Ovary (tissue), 9 donors: ENCODE data around the gene SLC7A5. TPM values are rescaled to one million over a fixed set of nuclear protein-coding genes. Genes with fewer than 3 reads are reported as not detected.
A peak's percentile ranks its signal among the peaks of the same experiment; 100 is the strongest.
"Not testable (repeated sequence)": the region's sequence is repeated elsewhere in the genome, so short reads cannot be mapped to it uniquely, and the experiment has no call there.

Experiments
- DNase-seq, 5 donors: peaks; one replicate each; pipeline ENCODE4 v3.0.0-alpha.2; 2019 to 2020
- H3K27ac ChIP-seq, 2 donors: fragments of 200-600 bp; one replicate each; pipeline versions ENCODE4 v1.5.1 to v1.8.0; 2019 to 2022
- H3K27me3 ChIP-seq: fragments of 200-600 bp; one replicate; pipeline ENCODE4 v1.8.0; 2022
- H3K36me3 ChIP-seq: fragments of 200-600 bp; sonication (generic); one replicate; pipeline ENCODE4 v1.5.1; 2019
- H3K4me1 ChIP-seq: one replicate; pipeline ENCODE4 v1.8.1; 2013; ENCODE audit warnings: mild to moderate bottlenecking, moderate library complexity; ENCODE audit not compliant: insufficient read depth
- H3K4me3 ChIP-seq: fragments of 200-600 bp; sonication (generic); one replicate; pipeline ENCODE4 v1.5.1; 2017
- H3K9me3 ChIP-seq, 2 donors: fragments of 200-600 bp in 1 of 2; sonication (generic) in 1 of 2; one replicate each; pipeline versions ENCODE4 v1.5.1 to v1.8.1; 2013 to 2019; ENCODE audit warnings: mild to moderate bottlenecking in 1 of 2, moderate library complexity in 1 of 2
- EP300 ChIP-seq: sonication (generic); formaldehyde crosslinking; IDR thresholded peaks from one replicate; pipeline ENCODE4 v1.6.1; 2017; ENCODE audit warnings: antibody characterized with exemption
- POLR2A ChIP-seq: fragments of 450-650 bp; IDR thresholded peaks from one replicate; pipeline ENCODE4 v1.6.1; 2017; ENCODE audit warnings: antibody characterized with exemption, mild to moderate bottlenecking, moderate library complexity
- WGBS, 3 donors: extraction: QIAGEN DNeasy Blood & Tissue Kit in 1 of 3; methylation state at CpG; one replicate each; pipeline versions ENCODE4 v1.1.5 to v1.1.7; 2013 to 2017; 5-methylcytosine and 5-hydroxymethylcytosine counted together
- intact Hi-C, 4 donors: fragments of 100-400 bp; cut with DNase I; formaldehyde crosslinking; loops; one replicate each; pipeline versions ENCODE4 v1.11.0 to v1.15.1; 2022 to 2023
- polyA plus RNA-seq, 2 donors: library from polyadenylated mRNA; stranded (reverse); fragments of 200-250 nt in 1 of 2; fragments of 350-450 nt in 1 of 2; fragmentation: Illumina TruSeq in 1 of 2; extraction: RNeasy Lipid Tissue Mini Kit (QIAGEN cat#74804) in 1 of 2; gene quantifications; one replicate each; pipeline ENCODE4 v1.2.3, GENCODE V29; 2013 to 2014
- total RNA-seq, 7 donors: library from RNA; depleted of rRNA in 2 of 7; stranded (reverse); fragments of >200 nt in 2 of 7; fragmentation: NEBNext Ultra II Directional in 3 of 7; extraction: Animal tissue kit (Norgen Biotek cat#: 25700) in 3 of 7; gene quantifications; one replicate each; pipeline versions ENCODE4 v1.1.0 to v1.2.4, GENCODE V29; 2016 to 2023
- TF ChIP-seq, protein P1 (sequence below), 3 donors: fragments of 450-650 bp in 2 of 3; fragments of 200-600 bp in 1 of 3; IDR thresholded peaks; one replicate each; pipeline versions ENCODE4 v1.5.1 to v1.8.0; 2016 to 2022; ENCODE audit warnings: antibody characterized with exemption in 3 of 3, mild to moderate bottlenecking in 1 of 3
- donor health status: DM: no; HTN: no; CAD: no; lungs with moderate emphysema.
- donor health status: DM: no; HTN: no; CAD: no.
- donor health status: Bipolar disorder and iron deficiency.
- donor health status: DM: yes; HTN: yes; CAD: no.
- donor health status: DM: no; HTN: no; CAD: no.
- donor health status: DM: yes; HTN: yes; CAD: no.

SLC7A5 gene
- total and polyA plus RNA-seq, 9 donors = 3.1 to 64.3 (median 9.2) TPM

DNA sequence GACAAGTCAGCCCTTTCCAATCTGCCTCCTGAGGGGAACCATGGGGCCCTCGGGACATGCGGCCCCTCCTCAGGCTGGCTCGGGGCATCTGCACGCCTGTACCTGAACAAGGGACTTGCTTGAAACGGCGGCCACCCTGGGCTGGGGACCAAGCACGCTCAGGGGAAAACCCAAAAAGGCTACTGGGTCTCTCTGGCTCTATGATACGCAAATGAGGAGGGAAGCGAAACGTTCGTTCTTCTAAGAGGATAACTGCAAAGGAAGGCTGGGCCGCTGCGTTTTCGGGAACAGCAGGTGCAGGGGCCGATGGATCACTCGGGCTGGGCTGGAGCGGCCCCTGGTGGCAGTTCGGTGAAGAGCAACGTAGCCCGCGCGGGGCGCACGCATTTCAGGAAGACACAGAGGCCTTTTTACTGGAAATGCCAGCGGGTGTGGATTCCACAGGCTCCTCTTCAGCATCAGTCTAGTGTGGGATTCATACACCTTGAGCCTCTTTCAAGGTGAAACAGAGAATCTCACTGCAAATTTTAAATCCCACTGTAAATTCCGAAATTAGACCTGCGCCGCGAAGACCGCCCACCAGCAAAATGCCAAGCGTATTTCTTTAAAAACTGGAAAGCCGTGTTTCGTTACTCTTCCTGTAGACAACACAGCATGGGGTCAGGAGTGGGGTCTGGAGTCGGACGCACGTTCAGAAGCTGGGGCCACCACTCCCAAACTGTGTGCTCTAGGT is 40.1 kb upstream of the SLC7A5 start:
- not testable (repeated sequence) for H3K27ac ChIP-seq, H3K36me3 ChIP-seq, H3K9me3 ChIP-seq, H3K4me3 ChIP-seq, H3K4me1 ChIP-seq, H3K27me3 ChIP-seq
- TF ChIP-seq, protein P1, sequence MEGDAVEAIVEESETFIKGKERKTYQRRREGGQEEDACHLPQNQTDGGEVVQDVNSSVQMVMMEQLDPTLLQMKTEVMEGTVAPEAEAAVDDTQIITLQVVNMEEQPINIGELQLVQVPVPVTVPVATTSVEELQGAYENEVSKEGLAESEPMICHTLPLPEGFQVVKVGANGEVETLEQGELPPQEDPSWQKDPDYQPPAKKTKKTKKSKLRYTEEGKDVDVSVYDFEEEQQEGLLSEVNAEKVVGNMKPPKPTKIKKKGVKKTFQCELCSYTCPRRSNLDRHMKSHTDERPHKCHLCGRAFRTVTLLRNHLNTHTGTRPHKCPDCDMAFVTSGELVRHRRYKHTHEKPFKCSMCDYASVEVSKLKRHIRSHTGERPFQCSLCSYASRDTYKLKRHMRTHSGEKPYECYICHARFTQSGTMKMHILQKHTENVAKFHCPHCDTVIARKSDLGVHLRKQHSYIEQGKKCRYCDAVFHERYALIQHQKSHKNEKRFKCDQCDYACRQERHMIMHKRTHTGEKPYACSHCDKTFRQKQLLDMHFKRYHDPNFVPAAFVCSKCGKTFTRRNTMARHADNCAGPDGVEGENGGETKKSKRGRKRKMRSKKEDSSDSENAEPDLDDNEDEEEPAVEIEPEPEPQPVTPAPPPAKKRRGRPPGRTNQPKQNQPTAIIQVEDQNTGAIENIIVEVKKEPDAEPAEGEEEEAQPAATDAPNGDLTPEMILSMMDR (IDR thresholded peaks at IDR 0.05) = peak; percentile 64 to 77 (median 66)
- peak; percentile 57 to 84 (median 71) for DNase-seq
- intact Hi-C loops = loop anchor here in 1 of 4 donors (5.0 kb wide), 1 partner anchor 57 kb away; no protein-coding TSS in a partner anchor
- WGBS, 3 donors = 26 to 31% (median 30%) methylated on average over 35 to 36 of the region's 36 CpGs

DNA sequence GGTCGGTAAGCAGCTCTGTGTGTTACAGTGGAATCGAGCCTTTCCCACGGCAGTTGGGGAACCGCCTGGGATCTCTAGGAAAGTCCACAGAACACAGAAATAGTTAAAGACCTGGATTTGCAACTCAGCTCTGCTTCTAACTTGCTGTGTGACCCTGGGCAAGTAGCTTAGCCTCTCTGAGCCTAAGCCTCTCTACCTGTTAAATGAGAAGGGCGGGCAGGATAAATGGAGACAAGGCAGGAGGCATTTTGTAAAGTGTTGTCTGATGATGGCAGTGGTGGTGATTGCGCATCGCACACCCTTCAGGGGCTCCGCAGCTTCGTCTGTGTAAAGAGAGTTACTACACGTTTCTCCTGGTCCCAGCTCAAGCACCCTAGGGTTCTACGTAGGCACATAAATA is 38.8 kb upstream of the SLC7A5 start:
- WGBS, 3 donors = 85 to 88% (median 88%) methylated on average over 11 of the region's 11 CpGs
- H3K36me3 ChIP-seq, H3K27me3 ChIP-seq, H3K4me3 ChIP-seq, H3K9me3 ChIP-seq, H3K4me1 ChIP-seq, H3K27ac ChIP-seq, DNase-seq: not testable (repeated sequence)
- intact Hi-C loops = loop anchor here in 1 of 4 donors (5.0 kb wide), 1 partner anchor 56 kb away; no protein-coding TSS in a partner anchor

DNA sequence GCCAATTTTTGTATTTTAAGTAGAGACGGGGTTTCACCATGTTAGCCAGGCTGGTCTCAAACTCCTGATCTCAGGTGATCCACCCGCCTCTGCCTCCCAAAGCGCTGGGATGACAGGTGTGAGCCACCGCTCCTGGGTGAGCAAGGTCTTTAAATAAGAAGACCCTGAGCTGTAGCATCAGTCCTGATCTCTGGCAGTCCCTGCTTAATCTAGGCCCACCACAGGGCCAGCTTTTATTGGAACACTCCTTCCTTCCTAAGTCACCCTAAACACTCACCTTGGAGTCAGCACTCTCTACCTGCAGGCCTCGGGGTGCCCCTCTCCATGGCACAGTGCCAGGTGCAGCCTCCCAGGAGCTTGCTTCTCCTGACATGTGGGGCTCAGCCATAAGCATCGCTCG is 36.2 kb upstream of the SLC7A5 start:
- H3K4me3 ChIP-seq, H3K36me3 ChIP-seq, DNase-seq, H3K27me3 ChIP-seq, H3K27ac ChIP-seq, H3K4me1 ChIP-seq, H3K9me3 ChIP-seq: not testable (repeated sequence)
- intact Hi-C loops = loop anchor here in 1 of 4 donors (5.0 kb wide), 1 partner anchor 53 kb away; no protein-coding TSS in a partner anchor
- WGBS, 3 donors = 88 to 93% (median 90%) methylated on average over 7 of the region's 7 CpGs

DNA sequence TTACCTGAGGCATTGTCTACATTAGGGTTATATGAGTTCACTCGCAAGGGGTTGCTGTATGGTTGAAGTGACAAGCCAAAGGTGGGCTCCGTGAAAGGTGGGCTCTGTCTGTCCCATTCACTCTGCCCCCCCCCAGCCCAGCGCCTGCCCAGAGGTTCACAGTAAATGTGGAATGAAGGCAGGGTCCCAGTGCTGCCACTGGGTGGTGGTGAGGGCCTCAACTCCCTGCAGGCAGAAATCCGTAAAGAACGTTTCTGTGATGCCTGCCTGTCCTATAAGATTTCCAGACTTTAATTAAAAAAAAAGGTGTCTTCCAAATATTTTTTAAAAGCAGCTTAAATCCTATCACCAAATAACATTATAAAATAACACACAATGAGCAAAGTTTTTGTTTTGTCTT is 35.7 kb upstream of the SLC7A5 start:
- H3K36me3 ChIP-seq, H3K27ac ChIP-seq, H3K27me3 ChIP-seq, H3K4me1 ChIP-seq, H3K4me3 ChIP-seq, DNase-seq, H3K9me3 ChIP-seq: not testable (repeated sequence)
- intact Hi-C loops = loop anchor here in 1 of 4 donors (5.0 kb wide), 2 partner anchors 53 to 1577 kb away; no protein-coding TSS in a partner anchor
- 78 to 80% (median 79%) methylated on average over 5 of the region's 5 CpGs for WGBS, 3 donors

DNA sequence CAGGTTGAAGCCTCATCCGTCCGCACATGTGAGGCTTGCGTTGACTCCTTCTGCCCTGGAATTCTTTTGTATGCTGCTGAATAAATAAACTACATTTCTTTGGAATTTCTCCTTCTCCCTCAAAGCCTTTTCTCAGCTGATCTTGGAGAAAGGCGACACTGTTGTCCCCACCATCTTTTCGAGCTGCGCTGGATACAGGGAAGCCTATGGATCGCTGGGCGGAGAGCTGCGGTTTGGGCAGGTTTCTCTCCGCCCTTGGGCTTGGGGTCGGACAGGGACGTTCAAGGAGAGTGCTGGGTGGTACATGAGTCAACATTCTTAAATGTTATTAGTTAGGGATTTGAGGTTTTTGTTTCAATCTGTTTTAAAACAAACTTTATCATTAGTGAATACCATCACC is 31.2 kb upstream of the SLC7A5 start:
- H3K27me3 ChIP-seq, H3K9me3 ChIP-seq, H3K27ac ChIP-seq, H3K4me3 ChIP-seq, H3K4me1 ChIP-seq, H3K36me3 ChIP-seq, DNase-seq: not testable (repeated sequence)
- WGBS, 3 donors = 62 to 67% (median 62%) methylated on average over 12 of the region's 12 CpGs
- intact Hi-C loops = loop anchor here in 1 of 4 donors (5.0 kb wide), 1 partner anchor 1582 kb away; no protein-coding TSS in a partner anchor

DNA sequence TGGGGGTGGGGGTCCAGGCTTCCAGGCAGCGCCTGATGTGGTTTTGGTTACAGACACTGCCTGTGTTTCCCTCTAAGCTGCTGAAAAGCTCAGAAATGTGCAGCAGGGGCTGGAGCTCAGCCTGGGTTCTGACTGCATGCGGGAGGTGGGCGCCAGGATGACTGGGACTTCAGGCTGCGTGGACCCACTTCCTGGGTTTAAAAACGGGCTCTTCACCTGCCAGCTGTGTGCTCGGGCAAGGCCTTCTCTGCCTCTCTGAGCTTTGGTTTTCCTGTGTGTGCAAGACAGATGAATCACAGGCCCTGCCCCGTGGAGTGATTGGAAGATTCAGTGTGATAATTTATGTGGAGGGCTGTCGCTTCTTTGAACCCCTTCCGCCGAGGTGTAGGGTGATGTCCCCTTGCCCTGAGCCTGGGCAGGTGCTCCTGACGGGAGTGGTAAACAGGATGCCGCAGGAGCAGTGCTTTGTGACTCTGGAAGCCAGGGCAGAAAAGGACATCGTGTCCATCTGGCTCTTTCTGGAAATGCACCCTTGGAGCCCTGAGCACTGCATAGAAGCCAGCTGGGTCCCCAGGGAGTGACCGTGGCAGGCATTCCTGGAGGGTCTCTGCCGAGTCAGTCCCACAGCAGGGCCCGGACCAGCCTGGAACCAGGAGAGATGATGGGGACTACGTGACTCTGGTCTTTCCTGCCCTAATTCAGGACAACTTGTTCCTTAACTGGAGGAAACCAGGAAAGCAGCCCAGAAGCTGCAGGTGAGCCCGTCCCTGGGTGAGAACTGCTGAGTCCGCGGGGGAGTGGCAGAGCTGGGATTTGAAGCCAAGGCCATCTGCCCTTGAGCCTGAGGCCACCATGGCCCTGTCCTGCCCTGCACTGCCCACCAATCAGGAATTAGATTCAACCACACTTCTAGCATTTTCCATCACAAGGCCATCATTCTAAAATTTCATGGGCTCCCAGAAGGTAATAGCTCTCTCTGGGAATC is 28.5 kb upstream of the SLC7A5 start:
- no peak for DNase-seq
- no peaks in the 10 kb centered on the region for H3K9me3 ChIP-seq
- peaks cover 2% of the 10 kb centered on the region for H3K4me1 ChIP-seq
- no peak overlapping the region for H3K27ac ChIP-seq
- H3K36me3 ChIP-seq = no peaks in the 10 kb centered on the region
- no peak for TF ChIP-seq EP300
- no peak for TF ChIP-seq POLR2A
- TF ChIP-seq, protein P1 (IDR thresholded peaks at IDR 0.05) = no peak
- no peak overlapping the region for H3K4me3 ChIP-seq
- H3K27me3 ChIP-seq = no peaks in the 10 kb centered on the region
- intact Hi-C loops = no loop called here
- WGBS, 3 donors = 67 to 78% (median 71%) methylated on average over 16 to 20 of the region's 20 CpGs

DNA sequence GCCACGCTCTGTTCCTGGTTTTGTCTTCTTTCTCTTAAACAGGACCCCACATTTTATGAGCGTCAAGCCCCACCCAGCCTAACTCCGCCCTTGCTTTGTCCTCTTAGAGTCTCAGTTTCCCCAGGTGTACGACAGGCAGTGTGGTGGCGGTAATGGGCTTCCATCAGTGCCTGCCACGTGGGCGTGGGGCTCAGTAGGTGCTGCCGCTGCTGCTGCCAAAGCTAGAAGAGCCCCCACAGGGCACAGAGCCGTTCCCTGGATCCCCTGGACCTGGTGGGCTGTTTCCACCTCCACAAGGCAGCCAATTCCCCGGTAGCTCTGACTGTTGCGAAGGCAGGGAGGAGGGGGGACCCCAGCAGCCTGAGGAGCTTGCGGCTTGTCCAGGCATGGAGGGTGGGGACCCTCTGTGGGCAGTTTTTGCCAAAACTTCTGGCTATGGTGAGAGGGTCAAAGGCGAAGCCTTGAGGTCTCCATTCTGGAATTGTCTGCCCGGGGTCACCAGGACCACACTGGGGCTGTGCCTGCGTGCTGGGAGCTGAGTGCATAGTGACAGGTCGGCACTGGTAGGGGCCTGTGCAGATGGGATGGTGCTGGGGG is 27.7 kb upstream of the SLC7A5 start:
- H3K27me3 ChIP-seq, DNase-seq, H3K4me3 ChIP-seq, H3K27ac ChIP-seq, H3K9me3 ChIP-seq, intact Hi-C loops, H3K4me1 ChIP-seq, H3K36me3 ChIP-seq: not testable (repeated sequence)
- WGBS, 3 donors = 79 to 85% (median 84%) methylated on average over 16 of the region's 16 CpGs

DNA sequence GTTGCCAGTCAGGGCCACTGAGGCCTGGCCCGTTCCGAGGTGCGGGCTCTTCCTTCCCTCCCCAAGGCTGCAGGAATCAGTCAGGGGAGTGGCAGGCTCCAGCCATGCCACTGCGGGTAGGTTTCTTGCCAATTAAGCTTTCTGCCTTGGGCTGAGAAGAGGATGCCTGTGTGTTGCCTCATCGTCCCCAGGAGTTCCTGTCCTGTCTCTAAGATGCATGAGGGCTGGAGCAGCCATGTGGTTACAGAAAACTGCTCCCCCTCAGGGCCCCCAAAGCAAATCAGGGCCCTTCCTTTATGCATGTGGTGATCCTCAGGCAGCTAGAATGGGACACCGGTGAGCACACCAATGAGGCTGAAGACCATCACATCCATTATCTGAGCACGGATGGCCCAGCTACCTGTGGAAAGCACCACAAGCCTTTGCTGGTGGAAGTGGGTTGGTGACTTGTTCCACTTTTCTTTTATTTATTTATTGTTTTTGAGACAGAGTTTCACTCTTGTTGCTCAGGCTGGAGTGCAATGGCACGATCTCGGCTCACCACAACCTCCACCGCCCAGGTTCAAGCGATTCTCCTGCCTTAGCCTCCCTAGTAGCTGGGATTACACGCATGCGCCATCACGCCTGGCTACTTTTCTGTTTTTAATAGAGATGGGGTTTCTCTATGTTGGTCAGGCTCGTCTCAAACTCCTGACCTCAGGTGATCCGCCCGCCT is 27.0 kb upstream of the SLC7A5 start:
- H3K4me1 ChIP-seq, H3K36me3 ChIP-seq, H3K27me3 ChIP-seq, DNase-seq, intact Hi-C loops, H3K27ac ChIP-seq, H3K4me3 ChIP-seq, H3K9me3 ChIP-seq: not testable (repeated sequence)
- 87 to 89% (median 88%) methylated on average over 16 to 17 of the region's 17 CpGs for WGBS, 3 donors
